HepG2 (cell line): Measurements from ENCODE around the gene TRMT10C. TPM values are rescaled to one million over a fixed set of nuclear protein-coding genes. Genes with fewer than 3 reads are reported as not detected.

Experiments used
- CAMTA2 ChIP-seq: sonication (generic); formaldehyde crosslinking; IDR thresholded peaks from 2 replicates; pipeline ENCODE4 v1.4.0; 2020; ENCODE audit warnings: mild to moderate bottlenecking, missing genetic modification reagents, borderline replicate concordance
- E2F1 ChIP-seq: sonication (generic); formaldehyde crosslinking; IDR thresholded peaks from 2 replicates; pipeline ENCODE4 v1.5.0; 2020; ENCODE audit warnings: missing genetic modification reagents
- FLYWCH1 ChIP-seq: sonication (generic); formaldehyde crosslinking; IDR thresholded peaks from 2 replicates; pipeline ENCODE4 v1.8.1; 2023; ENCODE audit warnings: mild to moderate bottlenecking, missing genetic modification reagents
- GATAD1 ChIP-seq: IDR thresholded peaks from 2 replicates; pipeline ENCODE4 v1.6.1; 2016; ENCODE audit warnings: missing genetic modification reagents, missing compliant biosample characterization
- HCFC1 ChIP-seq: fragments of 150-350 bp; IDR thresholded peaks from 2 replicates; pipeline ENCODE4 v1.6.1; 2014; ENCODE audit warnings: low read depth, low read length
- HDAC2 ChIP-seq: sonication (generic); formaldehyde crosslinking; IDR thresholded peaks from 2 replicates; pipeline ENCODE4 v1.4.0; 2020; ENCODE audit warnings: missing genetic modification reagents
- HES4 ChIP-seq: sonication (generic); formaldehyde crosslinking; IDR thresholded peaks from 2 replicates; pipeline ENCODE4 v1.9.0; 2021; ENCODE audit warnings: mild to moderate bottlenecking, missing genetic modification reagents, borderline replicate concordance
- HIVEP1 ChIP-seq: sonication (generic); formaldehyde crosslinking; IDR thresholded peaks from 2 replicates; pipeline ENCODE4 v1.4.0; 2020; ENCODE audit warnings: mild to moderate bottlenecking, missing genetic modification reagents
- HMG20A ChIP-seq: IDR thresholded peaks from 2 replicates; pipeline ENCODE4 v1.6.1; 2016; ENCODE audit warnings: borderline replicate concordance
- HNRNPLL ChIP-seq: fragments of 200-400 bp; formaldehyde crosslinking; IDR thresholded peaks from 2 replicates; pipeline ENCODE4 v1.6.1; 2017; ENCODE audit warnings: mild to moderate bottlenecking, low read depth, low read length; ENCODE audit not compliant: poor library complexity, severe bottlenecking
- JUND ChIP-seq: sonication (generic); formaldehyde crosslinking; IDR thresholded peaks from 2 replicates; pipeline ENCODE4 v1.8.0; 2022; ENCODE audit warnings: mild to moderate bottlenecking, missing genetic modification reagents
- MTERF4 ChIP-seq: sonication (generic); formaldehyde crosslinking; IDR thresholded peaks from 2 replicates; pipeline ENCODE4 v1.8.0; 2023; ENCODE audit warnings: mild to moderate bottlenecking, missing genetic modification reagents
- PITX1 ChIP-seq: sonication (generic); formaldehyde crosslinking; IDR thresholded peaks from 2 replicates; pipeline ENCODE4 v1.5.1; 2020; ENCODE audit warnings: mild to moderate bottlenecking, missing genetic modification reagents
- SP140L ChIP-seq: sonication (generic); formaldehyde crosslinking; IDR thresholded peaks from 2 replicates; pipeline ENCODE4 v1.4.0; 2020; ENCODE audit warnings: missing genetic modification reagents, borderline replicate concordance
- ZBTB25 ChIP-seq: IDR thresholded peaks from 2 replicates; pipeline ENCODE4 v1.6.1; 2018; ENCODE audit warnings: missing genetic modification reagents
- ZBTB8A ChIP-seq: sonication (generic); formaldehyde crosslinking; IDR thresholded peaks from 2 replicates; pipeline ENCODE4 v1.4.0; 2020; ENCODE audit warnings: mild to moderate bottlenecking, low read depth, missing genetic modification reagents, borderline replicate concordance
- ZNF205 ChIP-seq: IDR thresholded peaks from 2 replicates; pipeline ENCODE4 v1.6.1; 2018; ENCODE audit warnings: missing biosample characterization, missing genetic modification reagents
- ZNF326 ChIP-seq: sonication (generic); formaldehyde crosslinking; IDR thresholded peaks from 2 replicates; pipeline ENCODE4 v1.4.0; 2020; ENCODE audit warnings: missing genetic modification reagents, borderline replicate concordance
- ZNF367 ChIP-seq: sonication (generic); formaldehyde crosslinking; IDR thresholded peaks from 2 replicates; pipeline ENCODE4 v1.4.0; 2020; ENCODE audit warnings: missing genetic modification reagents, borderline replicate concordance
- ZNF383 ChIP-seq: sonication (generic); formaldehyde crosslinking; IDR thresholded peaks from 2 replicates; pipeline ENCODE4 v1.4.0; 2020; ENCODE audit warnings: missing genetic modification reagents, mild to moderate bottlenecking, borderline replicate concordance
- ZNF749 ChIP-seq: sonication (generic); formaldehyde crosslinking; IDR thresholded peaks from 2 replicates; pipeline ENCODE4 v1.8.0; 2022; ENCODE audit warnings: mild to moderate bottlenecking, missing genetic modification reagents, moderate library complexity, borderline replicate concordance
- ZNF878 ChIP-seq: sonication (generic); formaldehyde crosslinking; IDR thresholded peaks from 2 replicates; pipeline ENCODE4 v1.8.1; 2023; ENCODE audit warnings: mild to moderate bottlenecking, missing genetic modification reagents, moderate library complexity
- ZSCAN25 ChIP-seq: sonication (generic); formaldehyde crosslinking; IDR thresholded peaks from 2 replicates; pipeline ENCODE4 v1.8.0; 2022; ENCODE audit warnings: mild to moderate bottlenecking, missing genetic modification reagents
- polyA plus RNA-seq, 8 experiments: library from polyadenylated mRNA; depleted of rRNA in 3 of 8; stranded (reverse) in 7 of 8; unstranded in 1 of 8; fragments of >200 nt; fragmentation: Illumina TruSeq in 4 of 8; extraction: Trizol in 4 of 8; gene quantifications; 2 replicates each; pipeline versions ENCODE4 v1.2.1 to v1.2.3, GENCODE V29; 2011 to 2016; ENCODE audit warnings: low read depth in 4 of 8, missing spikeins in 1 of 8, mixed read lengths in 1 of 8; ENCODE audit not compliant: insufficient read depth in 1 of 8
- total RNA-seq, 5 experiments: library from RNA; depleted of rRNA; stranded (reverse); fragments of >200 nt; fragmentation: Illumina TruSeq; extraction: Trizol; gene quantifications; 2 replicates each; pipeline ENCODE4 v1.2.3, GENCODE V29; 2016; ENCODE audit warnings: low read depth in 1 of 5
- TF ChIP-seq, protein P1 (sequence below): sonication (generic); formaldehyde crosslinking; IDR thresholded peaks from 2 replicates; pipeline ENCODE4 v1.5.0; 2020; ENCODE audit warnings: missing genetic modification reagents
- TF ChIP-seq, protein P2 (sequence below): sonication (generic); formaldehyde crosslinking; IDR thresholded peaks from 2 replicates; pipeline ENCODE4 v1.5.0; 2020; ENCODE audit warnings: missing genetic modification reagents, mild to moderate bottlenecking, borderline replicate concordance

TRMT10C gene
- total and polyA plus RNA-seq, 2 of the 13 experiments (the other 11 are each of a cell fraction or from before 2014, with no cell fraction given), result 10.8 to 39.2 TPM

DNA sequence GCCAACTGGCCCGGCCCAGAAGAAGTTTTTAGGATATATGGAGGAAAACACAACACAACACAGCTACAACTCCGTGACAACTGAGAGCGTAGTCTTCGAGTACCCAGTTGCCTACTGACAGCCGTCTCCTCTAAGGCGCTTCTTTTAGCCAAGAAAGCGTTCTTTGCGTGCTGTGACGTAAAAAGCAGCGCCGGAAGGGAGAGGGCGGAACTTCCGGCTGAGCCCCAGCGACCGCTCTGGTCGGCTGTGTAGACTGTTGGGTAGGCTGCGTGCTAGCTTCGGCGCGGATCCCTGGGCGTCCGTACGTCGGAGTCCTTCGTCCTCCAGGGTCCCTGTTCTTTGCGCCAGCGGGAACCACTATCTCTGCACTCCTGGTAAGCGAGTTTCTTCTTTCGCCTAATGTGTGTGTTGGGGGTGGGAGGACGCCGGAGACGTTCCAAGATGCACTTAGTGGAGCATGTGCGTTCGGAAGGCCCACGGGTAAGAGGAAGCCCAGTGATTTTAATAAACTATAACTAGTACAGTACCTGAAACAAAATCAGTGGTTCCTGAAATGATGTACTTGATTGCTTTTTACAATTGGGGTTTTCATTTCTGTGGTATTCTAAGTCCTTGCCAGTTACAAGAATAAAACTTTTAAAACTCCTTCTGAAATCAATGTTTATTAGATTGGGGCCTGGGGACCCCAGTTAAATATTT, at the start of gene TRMT10C (continued):
- TF ChIP-seq, protein P1, sequence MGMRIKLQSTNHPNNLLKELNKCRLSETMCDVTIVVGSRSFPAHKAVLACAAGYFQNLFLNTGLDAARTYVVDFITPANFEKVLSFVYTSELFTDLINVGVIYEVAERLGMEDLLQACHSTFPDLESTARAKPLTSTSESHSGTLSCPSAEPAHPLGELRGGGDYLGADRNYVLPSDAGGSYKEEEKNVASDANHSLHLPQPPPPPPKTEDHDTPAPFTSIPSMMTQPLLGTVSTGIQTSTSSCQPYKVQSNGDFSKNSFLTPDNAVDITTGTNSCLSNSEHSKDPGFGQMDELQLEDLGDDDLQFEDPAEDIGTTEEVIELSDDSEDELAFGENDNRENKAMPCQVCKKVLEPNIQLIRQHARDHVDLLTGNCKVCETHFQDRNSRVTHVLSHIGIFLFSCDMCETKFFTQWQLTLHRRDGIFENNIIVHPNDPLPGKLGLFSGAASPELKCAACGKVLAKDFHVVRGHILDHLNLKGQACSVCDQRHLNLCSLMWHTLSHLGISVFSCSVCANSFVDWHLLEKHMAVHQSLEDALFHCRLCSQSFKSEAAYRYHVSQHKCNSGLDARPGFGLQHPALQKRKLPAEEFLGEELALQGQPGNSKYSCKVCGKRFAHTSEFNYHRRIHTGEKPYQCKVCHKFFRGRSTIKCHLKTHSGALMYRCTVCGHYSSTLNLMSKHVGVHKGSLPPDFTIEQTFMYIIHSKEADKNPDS (CRISPR knock-in tag), result no peak
- TF ChIP-seq FLYWCH1 (CRISPR knock-in tag) (no peak), HDAC2 (CRISPR knock-in tag) (peak; percentile 85), E2F1 (CRISPR knock-in tag) (no peak), HMG20A (CRISPR knock-in tag) (no peak), PITX1 (CRISPR knock-in tag) (peak; percentile 62; the same call in 1 of the 2 replicates), HES4 (CRISPR knock-in tag) (no peak), HCFC1 (peak; percentile 61; the same call in 1 of the 2 replicates), ZNF383 (CRISPR knock-in tag) (no peak), ZBTB8A (CRISPR knock-in tag) (no peak), ZNF367 (CRISPR knock-in tag) (0 out of 2 replicates have a peak, but pooled peaks have one; percentile 33), ZNF878 (CRISPR knock-in tag) (no peak; the same call in 1 of the 2 replicates), HIVEP1 (CRISPR knock-in tag) (no peak), SP140L (CRISPR knock-in tag) (0 out of 2 replicates have a peak, but pooled peaks have one; percentile 70), ZBTB25 (CRISPR knock-in tag) (peak; percentile 71; the same call in 1 of the 2 replicates), ZNF326 (no peak), ZSCAN25 (CRISPR knock-in tag) (peak; percentile 53; the same call in 1 of the 2 replicates), CAMTA2 (peak; percentile 39; the same call in 1 of the 2 replicates), ZNF205 (CRISPR knock-in tag) (0 out of 2 replicates have a peak, but pooled peaks have one; percentile 53), JUND (CRISPR knock-in tag) (no peak), ZNF749 (CRISPR knock-in tag) (peak; percentile 24; the same call in 1 of the 2 replicates), HNRNPLL (peak; percentile 79), MTERF4 (CRISPR knock-in tag) (no peak), GATAD1 (peak; percentile 99)
- TF ChIP-seq, protein P2, sequence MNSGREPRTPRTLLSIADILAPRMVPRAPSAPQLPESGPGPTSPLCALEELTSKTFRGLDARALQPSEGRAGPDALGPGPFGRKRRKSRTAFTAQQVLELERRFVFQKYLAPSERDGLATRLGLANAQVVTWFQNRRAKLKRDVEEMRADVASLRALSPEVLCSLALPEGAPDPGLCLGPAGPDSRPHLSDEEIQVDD (CRISPR knock-in tag), result no peak; the same call in 1 of the 2 replicates
